ENCODE data around the gene FBXW12.

FBXW12 gene

DNA sequence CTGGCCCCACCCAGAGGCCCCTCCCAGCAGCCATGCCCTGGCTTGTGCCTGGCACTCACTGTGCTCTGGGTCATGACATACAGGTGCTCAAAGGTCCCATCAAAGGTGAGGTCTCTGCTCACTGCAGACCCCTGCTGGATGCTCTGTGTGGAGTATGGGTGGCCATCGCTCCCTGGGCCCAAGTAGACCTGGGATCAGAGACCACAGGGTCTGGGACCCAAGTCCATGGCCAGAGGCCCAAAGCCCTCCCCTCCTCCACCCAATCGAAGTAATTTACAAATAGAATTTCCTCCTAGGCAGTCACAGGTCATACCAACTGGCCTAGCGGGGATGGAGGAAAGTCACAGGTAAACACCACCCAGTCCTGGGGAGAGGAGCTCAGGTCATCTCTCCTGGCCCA is 50.3 kb downstream of the FBXW12 start:
- no peak for DNase-seq (ENCODE audit: low read depth in 2 of 2)

DNA sequence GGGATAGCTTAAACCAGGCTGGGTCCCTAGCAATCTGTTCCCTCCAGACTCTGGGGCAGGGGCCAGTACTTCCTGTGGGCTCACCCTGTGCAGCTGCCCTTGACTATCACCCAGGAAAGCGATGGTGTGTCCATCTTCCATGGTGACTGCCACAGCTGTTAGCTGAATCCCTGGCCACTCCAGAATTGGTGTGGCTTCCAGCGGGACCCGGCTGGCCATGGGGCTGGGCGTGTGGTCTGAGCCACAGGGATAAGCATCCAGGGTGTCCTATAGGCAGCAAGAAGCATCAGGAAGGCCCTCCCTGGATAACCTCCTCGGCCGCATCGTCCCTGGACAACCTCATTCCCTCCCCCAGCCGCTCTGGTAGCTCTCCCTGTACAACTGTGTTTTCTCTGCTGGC is 50.7 kb downstream of the FBXW12 start:
- DNase-seq (ENCODE audit: low read depth in 2 of 2), result no peak

DNA sequence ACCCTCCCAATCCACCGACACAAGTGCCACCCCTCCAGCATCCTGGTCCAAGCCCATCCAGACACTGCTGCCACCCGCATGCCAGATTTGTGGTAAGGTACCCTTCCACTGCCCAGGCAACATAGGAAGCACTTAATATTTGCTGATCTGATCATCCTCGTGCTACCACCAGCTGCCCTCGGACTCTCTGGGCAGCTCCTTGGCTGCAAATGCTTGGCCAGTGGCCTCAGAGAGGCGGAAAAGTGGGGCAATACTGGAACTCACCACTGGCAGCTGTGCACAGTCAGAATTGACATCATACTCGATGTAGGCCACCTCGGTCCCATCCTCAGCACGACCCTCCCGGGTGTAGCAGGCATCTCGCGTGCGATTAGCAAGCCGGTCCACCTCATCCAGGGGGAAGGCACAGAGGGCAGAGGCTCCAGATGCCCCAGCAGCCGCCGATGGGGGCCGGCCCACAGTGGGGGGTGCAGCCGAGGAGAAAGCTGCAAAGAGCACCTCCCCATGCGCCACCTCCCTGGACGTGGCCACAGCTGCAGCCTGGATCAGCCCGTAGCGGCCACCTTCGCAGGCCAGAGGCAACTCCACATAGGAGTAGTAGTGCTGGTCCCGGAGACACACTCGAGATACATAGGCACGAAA is 51.3 kb downstream of the FBXW12 start:
- DNase-seq (ENCODE audit: low read depth in 2 of 2), result no peak

DNA sequence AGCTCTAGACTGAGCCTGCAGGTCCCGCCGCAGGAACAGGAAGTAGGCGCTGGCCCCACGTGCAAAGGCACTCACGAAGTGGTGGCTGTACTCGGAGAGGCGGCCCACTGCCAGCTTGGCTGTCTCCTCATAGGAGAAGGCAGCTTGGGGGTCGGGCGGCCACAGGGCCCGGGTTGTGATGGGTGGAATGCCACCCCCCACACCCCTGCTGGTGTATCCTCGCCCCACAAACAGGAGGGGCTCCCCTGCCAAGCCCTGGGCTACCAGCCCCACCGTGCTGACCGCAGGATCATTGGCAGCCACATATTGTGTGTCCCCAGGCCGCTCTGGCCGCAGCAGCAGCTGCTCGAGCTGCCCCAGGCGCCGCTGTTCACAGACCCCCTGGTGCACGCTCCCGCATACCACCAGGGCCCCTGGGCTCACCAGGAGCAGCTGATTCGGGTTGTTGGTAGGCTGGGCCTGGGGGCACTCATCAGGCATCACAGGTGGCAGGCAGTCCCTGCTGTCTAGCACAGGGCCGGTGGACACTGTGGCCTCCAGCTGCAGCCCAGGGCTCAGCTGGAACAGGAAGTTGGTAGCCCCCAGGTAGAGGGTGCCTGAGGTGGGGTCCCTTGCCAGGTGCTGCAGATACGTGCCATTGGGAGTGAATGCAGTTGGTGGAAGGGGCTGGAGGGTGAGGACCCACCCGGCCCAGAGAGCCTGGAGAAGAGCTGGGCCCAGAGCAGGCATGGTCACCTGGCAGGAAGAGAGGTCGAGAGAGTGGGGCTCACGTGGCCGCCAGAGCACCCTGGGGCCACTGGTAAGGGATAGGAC is 52.1 kb downstream of the FBXW12 start:
- no peak for DNase-seq (ENCODE audit: low read depth in 2 of 2)

DNA sequence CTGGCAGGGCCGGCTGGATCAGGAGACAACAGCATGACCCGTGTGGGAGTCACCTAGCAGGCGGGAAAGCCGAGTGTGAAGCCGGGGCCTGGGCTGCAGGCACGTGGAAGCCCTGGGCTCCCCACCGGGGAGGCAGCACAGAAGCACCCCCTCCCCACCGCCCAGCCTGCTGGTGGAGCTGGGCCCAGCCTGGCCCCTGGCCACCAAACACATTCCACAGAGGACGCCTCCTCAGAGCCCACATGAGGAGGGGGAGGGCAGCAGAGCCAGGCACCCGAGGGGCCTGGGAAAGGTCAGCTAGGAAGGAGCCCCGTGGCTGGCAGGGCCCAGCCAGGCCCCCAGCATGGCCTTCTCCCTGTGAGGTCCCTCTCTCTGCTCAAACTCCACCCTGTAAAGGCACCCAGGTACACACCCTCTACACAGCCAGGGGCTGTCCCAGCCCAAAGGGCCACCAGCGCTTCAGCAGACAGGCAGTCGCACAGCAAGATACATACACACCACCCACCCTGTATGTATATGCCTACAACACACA is 53.3 kb downstream of the FBXW12 start:
- DNase-seq (ENCODE audit: low read depth in 2 of 2), result no peak

DNA sequence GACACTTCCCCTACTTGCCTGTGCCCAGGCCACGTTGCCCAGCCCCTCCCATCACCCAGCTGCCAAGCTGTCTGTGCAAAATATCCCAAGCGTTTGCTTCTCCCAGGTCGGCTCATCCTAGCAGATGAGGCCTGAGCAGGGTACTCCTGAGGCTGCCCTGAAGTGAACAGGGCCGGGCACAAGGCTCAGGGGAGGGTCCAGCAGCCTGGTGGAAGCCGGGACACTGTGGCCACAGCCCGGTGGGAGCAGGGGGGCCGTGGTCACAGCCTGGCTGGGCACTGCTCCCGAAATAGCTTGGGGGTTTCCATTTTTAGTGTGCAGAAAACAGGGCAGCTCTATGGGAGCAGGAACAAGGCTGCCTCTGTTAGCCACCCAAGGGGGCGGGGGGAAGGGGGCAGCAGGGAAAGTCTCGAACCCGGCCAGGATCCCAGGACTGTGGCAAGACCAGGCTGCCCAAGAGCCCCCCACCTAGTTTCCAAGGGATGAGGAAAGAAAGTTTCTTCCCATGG is 54.4 kb downstream of the FBXW12 start:
- no peak for DNase-seq (ENCODE audit: low read depth in 2 of 2)

DNA sequence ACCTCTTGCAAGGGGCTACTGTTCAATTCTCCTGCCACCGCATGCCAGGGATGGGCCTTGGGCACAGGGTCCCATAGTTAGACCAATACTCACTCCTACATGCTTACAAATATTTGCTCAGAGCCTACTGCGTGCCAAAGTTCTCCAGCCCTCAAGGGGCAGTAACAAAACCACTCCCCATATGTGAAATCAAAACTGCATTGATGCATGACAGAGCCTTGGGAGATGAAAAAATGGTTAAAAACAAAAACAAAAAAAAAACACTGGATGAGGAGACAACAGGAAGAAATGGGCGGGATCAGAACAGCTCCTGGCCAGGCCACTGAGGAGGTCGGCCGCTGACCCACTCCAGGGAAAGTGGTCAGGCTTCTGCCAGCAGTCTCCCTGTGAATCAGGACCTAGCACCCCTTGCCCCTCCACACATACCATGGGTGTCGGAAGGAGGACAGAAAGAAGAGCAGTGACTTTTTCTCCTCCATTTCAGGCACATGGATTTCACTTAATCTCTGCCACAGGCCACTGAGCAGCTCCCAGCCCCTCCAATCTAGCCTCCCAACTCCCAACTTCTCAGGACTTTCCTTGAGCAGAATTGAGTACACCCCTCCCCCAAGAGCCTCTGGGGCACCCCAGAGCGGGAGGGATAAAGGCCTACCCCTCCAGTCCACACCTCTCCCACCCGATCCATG is 55.1 kb downstream of the FBXW12 start:
- no peak for DNase-seq (ENCODE audit: low read depth in 2 of 2)

DNA sequence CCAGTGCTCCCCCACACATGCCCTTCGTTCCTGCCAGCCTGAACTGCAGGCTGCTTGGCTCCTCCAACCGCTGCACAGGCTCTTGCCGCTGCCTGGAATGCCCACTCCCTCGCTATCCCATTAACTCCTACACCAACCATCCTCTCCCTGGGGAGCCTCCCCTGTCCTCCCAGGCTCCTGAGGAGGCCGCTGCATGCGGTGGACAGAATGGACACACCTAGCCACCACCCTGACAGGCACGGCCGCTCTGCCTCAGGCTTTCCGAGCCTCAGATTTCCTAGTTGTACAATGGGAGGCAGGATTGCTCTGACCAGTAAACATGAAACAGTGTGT is 55.6 kb downstream of the FBXW12 start:
- DNase-seq (ENCODE audit: low read depth in 2 of 2), result no peak

DNA sequence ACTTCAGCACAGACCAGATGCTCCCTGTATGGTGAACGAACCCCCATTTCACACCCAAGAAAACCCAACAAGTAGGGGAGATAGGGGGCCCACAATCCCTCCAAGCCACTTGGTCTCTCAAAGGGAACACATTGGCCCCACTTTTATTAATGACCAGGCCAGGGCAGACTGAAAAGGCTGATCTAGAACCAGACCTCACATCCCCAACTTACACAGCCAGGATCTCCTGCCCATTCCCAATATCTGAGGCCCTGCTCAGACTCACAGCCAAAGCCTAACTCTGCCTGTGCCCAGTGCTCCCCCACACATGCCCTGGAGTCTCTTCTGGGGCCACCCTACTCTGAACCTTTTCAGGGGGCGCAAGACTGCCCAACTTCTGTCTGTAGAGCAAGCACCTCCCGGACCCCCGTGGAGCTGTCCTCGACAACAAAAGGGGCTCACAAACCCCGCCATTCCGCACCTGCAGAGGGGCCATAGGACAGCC is 56.1 kb downstream of the FBXW12 start:
- DNase-seq (ENCODE audit: low read depth in 2 of 2), result no peak

DNA sequence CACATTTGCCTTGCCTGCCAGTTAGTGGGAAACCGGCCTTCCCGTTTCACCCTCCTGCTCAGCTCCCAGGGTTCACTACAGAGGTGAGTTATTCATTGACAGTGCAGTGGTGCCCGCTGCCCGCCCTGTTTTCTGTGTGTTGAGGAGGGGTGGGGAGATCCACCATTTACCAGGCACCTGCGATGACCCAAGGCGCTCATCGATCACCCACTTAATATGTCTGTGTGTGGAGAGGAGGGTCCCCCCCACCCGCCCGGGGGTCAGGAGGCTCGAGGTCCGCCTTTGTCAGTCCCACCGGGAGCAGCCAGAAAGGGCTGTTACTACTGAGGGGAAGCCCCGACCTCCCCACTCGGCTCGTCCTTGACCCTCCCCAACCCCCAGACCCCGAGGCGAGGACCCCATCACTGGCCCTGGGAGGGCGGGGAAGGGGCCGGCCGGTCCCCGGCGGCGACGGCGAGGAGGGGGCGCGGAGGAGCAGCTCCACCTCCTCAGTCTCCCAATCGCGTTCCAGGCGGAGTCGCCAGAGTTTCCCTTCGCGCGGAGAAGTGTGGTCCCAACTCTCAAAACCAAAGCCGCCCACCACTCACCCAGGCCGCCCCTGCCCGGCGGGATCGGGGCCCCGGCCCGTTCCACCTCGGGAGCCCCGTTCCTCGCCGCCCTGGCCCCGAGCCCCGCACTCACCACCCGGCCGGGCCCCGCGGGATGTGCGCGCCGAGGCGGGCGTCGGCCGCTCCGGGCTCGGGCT is 56.7 kb downstream of the FBXW12 start:
- no peak for DNase-seq (ENCODE audit: low read depth in 2 of 2)

DNA sequence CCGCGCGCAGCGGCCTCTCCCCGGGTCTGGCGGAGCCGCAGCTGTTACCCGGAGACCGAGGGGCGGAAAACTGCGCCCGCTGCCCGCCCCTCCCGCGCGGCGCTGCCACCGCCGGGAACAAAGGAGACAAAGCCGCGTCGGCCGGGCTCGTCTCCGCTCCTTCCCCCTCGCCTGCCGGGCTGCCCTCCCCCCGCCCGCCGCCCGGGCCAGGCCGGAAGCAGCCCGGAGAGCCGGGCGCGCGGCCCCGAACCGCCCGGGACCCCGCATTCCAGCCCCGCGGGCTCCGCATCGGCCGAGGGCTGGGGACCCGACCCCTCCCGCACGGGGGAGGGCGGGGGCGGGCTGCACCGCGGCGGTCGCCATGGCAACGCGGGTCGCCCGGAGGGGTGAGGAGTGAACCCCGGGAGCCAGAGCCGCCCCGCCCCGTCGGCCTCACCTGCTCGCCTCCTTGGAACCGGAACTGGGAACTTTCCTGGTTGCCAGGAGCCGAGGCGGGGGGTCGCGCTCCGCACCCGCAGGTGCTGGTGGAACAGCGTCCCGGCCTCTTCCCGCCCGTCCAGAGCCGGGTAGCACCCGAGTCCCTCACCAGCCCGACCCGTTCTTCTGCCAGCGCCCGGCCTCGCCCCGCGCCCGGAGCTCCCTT is 57.4 kb downstream of the FBXW12 start:
- peak; percentile 30 to 37 for DNase-seq (ENCODE audit: low read depth in 2 of 2)

DNA sequence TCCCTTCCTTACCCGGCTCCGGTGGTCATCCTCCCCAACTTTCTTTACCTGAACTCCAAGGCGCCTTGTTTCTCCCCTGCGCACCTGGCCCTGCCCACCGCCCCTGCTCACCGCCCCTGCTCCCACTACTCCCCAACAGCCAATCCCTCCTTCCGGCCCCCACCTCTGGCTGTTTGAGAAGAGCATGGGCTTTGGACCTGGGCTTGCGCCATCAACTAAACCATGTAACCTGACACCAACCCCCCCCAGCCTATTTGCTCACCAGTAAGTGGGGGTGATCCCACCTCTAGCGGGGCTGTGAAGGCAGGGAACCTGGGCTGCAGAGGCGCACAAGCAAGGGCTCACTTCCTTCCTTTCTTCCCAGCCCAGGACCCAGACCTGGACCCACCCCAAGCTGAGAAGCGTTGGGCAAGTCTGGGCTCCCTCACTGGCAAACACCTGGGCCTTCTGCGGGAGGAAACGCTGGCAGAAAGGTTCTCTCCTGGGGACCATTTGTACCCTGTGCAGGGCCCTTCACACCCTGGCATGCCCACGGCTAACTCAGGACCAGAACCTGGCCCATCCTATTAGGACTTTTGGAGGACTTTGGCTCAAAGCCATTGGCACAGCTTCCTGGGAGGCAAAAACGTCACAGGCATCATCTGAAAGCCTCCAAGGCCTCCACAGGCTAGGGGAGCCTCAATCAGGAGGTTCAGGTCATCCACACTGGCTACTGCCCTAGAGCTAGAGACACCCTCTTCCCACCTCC is 58.1 kb downstream of the FBXW12 start, which contains the start of gene PLXNB1:
TSS of gene PLXNB1 (minus strand) at position 127 of the 748 bp plus-strand sequence. CDS start 5,475 bp downstream, outside the sequence.
- DNase-seq (ENCODE audit: low read depth in 2 of 2), result no peak

DNA sequence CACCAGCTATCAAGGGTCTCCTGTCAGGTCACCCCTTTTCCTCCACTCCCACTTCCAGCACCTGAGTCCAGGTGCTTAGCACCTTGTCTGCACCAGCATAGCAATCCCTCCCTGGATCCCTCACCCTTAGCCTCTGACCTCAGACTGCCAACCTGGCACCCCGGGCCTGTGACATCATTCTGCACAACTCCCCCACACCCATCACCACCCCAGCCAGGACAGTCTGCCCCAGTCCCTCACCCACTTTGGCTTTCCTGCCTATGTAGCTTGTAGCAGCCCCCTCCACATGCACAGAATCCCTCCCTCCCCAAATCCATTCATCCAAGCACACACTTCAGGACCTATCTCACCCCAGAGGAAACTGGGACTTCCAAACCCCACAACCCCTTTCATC is 58.7 kb downstream of the FBXW12 start:
- DNase-seq (ENCODE audit: low read depth in 2 of 2), result no peak

DNA sequence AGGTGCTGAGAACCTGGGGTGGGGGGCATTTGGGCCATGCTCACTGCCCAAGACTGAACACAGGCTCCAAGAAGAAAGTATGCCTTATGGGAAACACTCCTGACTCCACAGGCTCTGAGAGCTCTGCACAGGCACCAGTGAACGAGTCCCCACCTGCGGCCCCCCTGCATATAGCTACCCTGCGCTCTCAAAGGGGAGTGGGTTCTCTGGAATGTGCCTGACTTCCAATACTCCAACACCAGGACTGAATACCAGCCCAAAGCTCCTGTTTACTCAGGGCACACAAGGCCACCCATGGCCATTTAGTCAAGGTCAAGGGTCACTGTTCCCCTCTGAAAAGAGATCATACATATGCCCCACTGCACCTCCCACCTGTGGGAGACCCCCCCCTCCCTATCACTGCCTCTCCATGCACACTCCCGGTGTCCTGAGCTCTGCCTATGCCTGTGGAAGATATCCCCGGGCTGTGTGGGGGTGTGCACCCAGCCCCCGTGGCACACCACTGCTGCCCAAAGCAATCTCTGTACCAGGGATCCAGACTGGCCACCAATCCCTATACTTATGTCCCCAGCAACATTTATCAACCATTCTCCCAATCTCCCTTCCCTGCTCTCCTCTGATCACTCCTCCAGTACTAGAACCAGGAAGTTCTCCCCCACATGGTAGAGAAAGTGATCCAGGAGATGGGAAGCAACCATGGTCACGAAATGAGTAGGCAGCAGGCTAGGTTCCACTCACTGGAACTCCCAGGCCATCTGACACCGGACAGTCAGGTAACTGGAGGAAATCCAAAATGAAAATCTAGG is 59.4 kb downstream of the FBXW12 start:
- DNase-seq (ENCODE audit: low read depth in 2 of 2), result no peak

DNA sequence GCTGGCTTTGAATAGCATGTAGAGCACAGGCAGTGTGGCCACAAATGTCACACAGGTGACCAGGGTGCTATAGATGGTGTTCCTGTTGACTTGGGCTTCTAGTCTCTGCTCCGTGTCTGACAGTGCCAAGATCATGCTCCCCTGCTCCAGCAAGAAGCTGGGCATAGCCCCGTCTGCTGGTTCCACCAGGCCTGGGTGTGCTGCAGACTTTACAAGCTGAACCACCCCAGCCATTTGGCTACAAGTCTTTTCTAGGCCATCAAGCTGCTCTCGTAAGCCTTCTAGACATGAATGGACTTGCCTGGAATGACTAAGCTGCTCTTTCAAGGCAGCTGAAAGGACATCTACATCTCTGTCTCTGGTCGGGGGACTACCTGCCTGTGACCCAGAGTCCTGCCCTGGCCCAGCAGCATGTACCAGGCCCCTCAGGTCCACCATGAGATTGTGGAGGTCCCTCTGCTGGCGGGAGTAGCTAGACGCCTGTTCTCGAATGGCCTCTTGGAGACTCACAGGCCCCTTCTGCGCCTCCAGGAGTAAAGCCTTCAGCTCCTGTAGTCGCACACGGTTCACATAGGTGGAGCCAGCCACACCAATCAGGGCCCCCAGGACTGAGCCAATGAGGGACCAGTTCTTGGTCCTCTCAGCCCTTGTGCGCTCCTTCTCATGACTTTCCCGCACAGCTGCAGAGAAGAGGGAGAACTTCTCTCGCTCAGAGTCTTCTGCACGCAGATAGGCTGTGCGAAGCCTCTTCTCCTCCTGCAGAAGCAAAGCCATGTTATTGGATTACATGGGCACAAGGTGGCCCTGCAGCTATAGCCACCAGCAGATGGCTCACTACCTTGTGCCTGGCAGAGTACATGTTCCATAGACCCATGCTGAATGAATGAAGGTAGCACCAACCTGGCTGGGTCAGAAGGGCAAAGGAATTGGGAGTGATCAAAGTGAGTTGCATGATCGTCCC is 60.7 kb downstream of the FBXW12 start:
- DNase-seq (ENCODE audit: low read depth in 2 of 2), result no peak

DNA sequence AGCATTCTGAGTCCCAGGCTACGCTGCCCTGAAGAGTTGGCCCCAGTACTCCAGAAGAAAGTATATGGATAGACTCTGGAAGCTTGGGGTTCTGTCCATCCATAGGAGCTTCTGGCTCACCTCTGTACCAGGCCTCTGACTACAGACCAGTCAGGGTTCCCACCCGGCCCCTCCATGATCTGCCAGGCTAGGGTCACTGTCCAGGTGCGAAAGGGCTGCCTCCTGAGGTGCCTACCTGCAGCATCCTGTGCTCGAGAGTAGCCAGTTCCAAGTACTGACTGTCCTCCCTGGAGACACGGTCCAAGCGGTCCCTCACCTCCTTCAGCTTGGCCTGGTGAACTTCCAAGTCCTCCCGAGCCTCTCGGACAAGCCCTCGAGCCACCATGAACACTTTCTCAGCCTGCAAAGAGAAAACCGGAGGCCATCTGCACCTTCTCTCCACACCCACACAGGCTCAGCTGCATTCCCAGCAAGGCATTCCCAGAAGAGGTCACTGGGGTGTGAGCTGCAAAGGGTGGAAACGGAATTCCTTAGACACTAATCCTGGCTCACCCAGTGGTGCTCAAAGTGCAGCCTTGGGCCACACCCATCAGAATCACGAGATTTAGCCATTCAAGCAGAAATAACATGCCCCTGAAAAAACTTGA is 61.6 kb downstream of the FBXW12 start:
- DNase-seq (ENCODE audit: low read depth in 2 of 2), result no peak

DNA sequence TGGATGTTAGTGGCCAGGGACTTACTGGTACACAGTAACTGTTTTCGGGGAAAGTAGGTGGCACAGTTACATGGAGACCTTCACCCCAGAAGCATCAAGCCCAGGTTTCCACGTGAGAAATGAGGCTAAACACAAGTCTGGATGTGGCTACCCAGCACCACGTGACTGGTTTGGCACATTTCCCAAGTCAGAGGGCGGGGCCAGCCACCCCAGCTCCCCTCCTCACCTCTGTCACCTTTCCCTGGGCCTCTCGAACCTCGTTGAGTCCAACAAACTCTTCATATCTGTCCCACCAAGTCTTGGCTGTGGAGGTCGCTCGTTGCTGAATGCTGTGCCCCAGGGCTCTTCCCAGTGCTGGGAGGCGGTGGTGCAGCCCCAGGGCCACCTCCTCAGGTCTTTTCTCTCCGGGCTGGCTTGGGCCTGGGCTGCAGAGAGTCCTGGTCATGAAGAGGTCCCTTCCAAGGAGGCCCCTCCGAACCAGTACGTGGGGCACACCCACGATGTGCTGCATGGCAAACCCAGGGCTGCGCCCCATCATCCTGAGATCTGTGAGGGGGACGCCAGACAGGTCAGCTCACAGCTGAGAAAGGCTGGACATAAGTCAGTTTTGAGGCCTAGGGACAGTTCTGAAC is 62.7 kb downstream of the FBXW12 start:
- no peak for DNase-seq (ENCODE audit: low read depth in 2 of 2)

Data from stimulated activated CD8-positive, alpha-beta memory T cell treated with anti-CD3 and anti-CD28 coated beads, Interleukin-7, amount 100 ng/mL, for 1 hour (primary cell).